RPMI7951 (cell line): ENCODE results near the gene DPT. TPM values are rescaled to one million over a fixed set of nuclear protein-coding genes. Genes with fewer than 3 reads are reported as not detected.

Experiments used
- DNase-seq: peaks from one replicate; pipeline ENCODE4 v3.0.0-alpha.2; 2012; ENCODE audit warnings: low read depth
- total RNA-seq: library from RNA; depleted of rRNA; stranded (reverse); fragments of >200 nt; shearing (Covaris generic); gene quantifications from 2 replicates; pipeline ENCODE4 v1.2.3, GENCODE V29; 2014

The DPT gene
- total RNA-seq, 1 experiment from 2014 or later = 71.3 TPM

DNA sequence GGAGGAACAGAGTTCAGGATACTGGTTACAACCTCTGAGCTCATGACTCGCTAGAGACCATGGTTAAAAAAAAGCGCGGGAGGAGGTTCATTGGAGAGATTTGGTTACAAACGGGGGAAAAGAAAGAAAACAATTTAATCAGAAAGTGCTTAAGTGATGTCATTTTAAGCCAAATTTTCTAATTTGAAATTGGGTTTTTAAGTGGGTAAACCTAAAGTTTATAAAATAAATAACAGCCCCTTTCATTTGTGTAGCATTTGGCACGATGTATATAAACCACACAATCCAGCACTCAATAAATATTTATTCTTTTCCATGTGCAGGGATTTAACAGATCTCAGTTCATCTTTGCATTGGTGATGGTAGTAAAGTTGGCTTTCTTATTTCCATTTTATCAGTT is 7.0 kb upstream of the DPT start:
- DNase-seq = no peak

DNA sequence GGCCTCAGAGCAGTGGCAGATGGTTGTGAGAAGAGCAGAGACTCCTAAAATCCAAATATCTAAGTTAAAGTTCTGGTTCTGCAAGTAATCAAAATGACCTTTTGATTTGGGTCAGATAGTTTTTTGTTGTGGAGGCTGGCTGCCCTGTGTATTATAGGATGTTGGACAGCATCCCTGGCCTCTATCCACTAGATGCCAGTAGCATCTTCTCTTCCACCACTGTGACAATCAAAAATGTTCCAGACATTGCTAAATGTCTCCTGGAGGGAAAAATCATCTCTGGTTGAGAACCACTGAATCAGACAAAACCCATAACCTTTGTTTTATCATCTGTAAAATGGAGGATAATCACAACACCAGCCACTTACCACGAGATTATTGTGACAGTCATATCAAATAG is 5.9 kb upstream of the DPT start:
- no peak for DNase-seq

DNA sequence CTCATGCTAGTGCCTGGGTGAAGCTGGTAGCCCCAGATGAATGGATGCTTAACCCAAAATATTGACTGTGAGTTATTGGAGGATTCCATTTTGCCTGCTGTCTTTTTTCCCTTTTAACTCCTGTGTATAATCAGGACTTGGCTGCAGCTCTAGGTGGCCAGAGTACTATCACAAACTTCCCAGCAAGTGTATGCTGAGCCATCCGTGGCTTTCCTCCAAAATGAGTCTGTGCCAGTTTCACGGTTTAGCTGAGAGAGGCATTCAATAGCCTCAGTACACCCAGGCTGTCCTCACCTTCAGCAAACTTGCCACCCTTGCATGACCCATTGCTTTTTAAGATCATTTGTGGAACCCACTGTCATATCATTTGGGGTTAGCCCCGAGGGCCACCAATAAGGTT is 5.3 kb upstream of the DPT start:
- peak; percentile 35 for DNase-seq

DNA sequence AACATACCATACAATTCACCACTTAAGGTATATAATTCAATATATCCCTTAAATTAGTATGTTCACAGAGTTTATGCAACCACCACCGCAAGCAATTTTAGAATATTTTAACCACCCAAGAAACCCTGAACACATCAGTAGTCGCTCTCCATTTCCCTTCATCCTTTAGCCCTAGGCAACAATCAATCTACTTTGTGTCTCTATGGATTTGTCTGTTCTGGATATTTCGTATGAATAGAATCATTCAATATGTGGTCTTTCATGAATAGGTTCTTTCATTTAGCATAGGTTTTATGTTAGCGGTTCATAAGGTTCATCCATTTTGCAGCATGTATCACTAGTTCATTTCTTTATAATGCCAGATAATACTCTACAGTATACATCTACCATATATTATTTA is 4.2 kb upstream of the DPT start:
- no peak for DNase-seq

GRCh38 chr1:168732736-168733135 is 3.7 kb upstream of the DPT start:
- DNase-seq = no peak

DNA sequence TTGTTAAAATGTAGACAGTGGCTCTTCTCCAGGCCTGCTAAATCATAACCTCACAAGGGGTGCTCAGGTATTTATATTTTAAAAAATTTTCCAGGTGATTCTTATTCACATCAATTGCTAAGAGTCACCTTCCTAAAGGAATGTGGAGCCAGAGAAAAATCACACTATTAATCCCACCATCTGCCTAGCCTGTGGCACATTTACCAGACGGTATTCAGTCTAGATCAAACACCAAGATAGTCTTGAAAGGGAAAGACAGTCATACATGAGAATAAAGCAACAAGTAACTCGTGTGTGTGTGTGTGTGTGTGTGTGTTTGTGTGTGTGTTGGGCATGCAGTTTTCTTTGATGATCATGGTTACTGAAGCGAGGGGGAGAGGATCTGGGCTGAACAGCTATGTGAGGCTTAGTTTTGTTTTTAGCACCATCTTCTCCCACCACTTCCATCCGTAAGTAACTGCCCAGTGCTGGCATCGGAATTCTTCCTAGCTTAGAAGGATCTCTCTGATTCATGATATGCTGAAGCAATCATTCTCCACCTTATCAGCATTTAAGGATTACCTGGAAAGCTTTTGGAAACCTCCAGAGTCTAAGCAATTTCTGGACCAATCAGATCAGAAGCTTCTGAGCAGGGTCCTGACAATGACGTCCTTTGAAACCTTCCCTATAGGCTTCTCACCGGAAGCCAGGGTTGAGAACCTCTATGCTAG is 2.4 kb upstream of the DPT start:
- no peak for DNase-seq

DNA sequence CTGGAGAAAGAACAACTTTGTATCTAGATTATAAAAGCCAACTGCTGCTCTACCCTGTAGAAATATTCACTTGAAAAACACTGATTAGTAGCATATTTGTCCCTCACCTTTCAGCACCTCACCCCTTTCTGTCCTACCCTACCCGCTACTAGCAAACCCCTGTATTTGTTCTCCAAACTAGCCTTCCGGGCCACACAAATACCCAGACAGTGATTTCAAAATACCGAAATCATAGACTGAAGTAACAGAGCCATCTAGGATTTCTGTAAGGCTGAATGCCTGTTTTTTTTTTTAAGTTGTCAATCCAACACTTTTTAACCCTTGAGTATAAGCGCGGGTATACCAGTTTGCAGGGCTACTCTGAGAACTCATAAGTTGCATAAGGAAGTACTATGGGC is 398 bp upstream of the DPT start:
- DNase-seq = no peak

GRCh38 chr1:168726719-168727118 is 2.3 kb downstream of the DPT start:
- DNase-seq = no peak

DNA sequence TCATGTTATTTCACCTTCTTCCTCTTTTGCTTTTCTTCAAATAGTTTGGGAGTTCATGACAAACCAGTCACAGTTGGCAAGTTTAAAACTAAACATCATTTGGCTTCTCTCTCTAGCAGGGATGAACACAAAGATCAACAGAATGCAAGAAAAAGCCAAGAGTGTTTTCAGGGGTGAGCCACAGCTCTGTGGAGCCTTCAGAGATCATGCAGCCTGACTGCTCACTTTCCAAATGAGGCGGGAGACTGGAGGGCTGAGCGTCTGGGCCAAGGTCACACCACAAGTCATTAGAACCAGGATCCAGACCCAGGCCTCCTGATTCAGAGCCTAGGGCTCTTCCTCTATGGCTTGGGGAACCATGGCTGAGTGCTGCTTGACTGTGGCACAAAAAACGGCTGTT is 2.7 kb downstream of the DPT start:
- peak; percentile 45 for DNase-seq

- no peak for DNase-seq
These were observed 3.2 kb downstream of the DPT start for GRCh38 chr1:168725831-168726230.

DNA sequence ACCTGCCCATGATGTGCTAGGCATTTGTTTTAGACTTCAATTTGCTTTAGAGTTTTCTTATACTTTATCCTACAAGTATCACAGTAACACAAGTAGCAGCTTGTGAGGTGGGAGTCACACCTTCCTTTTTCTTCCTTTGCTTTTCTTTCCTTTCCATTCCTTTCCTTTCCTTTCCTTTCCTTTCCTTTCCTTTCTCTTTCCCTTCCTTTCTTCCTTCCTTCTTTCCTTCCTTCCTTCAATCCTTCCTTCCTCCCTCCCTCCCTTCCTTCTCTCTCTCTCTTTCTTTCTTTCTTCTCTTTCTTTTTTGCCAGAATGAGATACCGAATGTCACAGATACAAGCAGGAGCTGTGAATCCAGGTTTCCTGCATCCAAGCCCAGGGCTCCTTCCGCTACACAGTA is 3.9 kb downstream of the DPT start:
- DNase-seq = no peak

DNA sequence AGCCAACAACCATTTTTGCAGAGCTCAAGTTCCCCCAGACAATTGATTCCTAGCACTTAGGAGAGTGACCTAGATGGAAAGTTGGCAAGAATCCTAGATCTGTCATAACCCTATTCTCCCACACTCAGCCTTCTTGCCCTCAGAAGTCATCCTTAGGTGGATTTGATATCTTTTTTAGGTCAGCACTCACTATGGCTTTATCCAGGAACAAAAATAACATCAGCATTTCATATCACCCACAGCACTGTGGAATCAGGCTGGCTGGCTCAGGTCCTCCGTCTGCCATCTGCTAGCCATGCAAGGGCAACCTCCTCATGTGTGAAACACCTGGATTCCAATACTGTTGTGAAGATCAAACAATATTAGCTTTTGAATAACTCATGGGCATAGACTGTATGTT is 6.0 kb downstream of the DPT start:
- DNase-seq = no peak

DNA sequence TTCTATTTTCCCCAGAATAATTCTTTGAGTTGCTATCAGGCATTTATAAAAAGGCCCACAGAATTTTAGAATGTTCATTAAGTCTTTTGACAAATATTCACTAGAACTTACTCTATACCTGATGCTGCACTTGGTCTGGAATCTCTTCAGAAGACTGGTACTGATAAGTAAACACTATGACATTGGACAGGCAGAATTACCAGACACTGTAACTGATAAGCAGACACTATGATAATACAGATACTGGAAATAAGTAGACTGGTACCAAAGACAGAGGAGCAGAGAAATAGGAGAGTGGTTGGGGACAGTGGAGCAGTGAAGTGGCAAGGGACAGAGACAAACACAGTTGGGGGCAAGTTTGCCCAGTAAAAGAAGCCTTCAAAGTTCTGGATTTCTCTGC is 8.2 kb downstream of the DPT start:
- DNase-seq = no peak

- DNase-seq = peak; percentile 91
These were observed 9.5 kb downstream of the DPT start for GRCh38 chr1:168719306-168720111.

- peak; percentile 65 for DNase-seq
These were observed 10.8 kb downstream of the DPT start for GRCh38 chr1:168717906-168718891.

DNA sequence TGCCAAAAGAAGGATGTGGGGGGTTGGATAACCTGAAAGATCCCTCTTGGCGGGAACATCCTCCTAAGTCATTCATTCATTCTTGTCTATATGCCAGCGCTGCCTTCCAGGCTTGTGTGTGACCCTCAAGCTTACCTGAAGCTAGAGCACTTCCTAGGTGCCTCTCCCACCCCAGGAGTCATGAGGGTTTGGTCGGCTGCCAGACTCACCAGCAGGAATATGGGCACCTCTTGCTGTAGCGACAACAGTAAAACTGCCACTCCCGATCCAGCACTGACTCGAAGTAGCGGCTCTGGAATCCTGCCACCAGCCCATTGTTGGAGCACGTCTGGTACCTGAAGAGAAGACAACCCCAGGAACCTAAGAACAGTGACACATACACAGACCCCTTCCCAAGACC is 15.0 kb downstream of the DPT start:
- no peak for DNase-seq

DNA sequence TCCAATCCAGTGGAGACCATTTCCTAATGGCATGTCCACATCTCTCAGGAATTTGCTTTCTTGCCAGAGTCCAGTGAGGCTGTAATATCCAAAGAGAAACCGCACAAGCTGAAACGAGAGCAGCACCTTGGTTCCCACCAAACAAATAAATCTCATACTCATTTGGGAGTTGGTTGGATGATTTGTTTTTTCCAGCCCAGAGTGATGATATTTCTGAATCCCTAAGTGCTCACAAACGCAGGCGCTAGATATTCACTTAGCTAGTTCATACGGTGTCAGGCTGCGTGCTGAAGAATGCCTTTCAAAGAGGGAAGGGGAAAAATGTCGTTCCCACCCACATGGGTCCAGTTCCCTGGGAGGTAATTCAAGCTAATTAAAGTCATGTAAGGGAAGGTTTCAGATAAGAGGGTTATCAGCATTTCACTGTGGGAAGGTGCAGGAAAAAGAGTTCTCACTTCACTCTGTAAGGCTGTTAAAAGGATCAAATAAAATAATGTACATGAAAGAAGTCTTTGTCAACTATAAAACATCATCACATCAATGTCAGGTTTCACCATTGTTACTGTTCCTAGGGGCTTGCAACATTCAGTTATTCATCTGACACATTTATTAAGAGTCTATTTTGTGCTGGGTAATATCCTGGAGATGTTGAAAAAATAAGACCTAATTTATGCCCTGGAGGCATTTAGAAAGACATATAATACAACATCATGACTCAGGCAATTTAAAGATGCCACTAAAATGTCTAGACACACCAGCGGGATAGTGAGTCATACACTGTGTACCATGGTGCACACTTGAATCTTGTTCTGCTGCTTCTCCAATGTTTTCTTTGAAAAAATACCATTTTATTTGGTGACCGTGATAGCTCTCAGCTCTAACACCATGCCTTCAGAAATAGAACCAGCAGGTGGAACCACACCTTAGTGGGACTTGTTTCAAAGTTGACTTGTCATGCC is 19.3 kb downstream of the DPT start:
- peak; percentile 96 for DNase-seq

DNA sequence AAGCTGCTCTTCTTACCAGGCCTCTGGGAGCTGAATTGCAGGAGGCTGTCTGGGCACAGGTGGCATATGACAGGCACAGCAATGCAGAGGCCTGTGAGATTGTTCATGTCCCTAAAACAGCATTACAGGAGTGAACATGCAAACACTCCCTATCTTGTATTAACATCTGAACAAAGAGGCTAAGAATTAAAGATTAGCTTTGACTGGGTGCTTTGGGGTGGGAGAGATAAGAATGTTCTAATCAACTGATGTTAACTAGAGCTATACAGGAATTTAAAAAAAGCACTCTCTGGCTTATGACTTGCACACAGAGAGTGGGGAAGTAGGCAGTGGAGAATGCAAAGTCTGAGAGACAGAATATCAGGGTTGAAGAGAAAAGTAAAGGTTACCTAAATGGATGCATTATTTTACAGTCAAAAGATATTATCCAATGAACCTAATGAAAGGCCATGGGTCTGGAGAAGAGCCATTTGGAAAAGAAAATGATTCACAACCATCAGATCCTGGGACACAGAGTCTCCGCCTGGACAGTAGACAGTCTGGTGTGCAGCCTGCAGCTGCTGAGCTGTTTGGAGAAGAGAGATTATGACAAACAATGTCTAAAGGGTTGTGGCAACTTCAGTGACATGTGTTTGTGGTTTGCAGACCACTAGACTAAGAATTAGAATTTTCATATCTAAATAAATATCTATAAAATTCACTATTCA is 20.2 kb downstream of the DPT start:
- DNase-seq = no peak

DNA sequence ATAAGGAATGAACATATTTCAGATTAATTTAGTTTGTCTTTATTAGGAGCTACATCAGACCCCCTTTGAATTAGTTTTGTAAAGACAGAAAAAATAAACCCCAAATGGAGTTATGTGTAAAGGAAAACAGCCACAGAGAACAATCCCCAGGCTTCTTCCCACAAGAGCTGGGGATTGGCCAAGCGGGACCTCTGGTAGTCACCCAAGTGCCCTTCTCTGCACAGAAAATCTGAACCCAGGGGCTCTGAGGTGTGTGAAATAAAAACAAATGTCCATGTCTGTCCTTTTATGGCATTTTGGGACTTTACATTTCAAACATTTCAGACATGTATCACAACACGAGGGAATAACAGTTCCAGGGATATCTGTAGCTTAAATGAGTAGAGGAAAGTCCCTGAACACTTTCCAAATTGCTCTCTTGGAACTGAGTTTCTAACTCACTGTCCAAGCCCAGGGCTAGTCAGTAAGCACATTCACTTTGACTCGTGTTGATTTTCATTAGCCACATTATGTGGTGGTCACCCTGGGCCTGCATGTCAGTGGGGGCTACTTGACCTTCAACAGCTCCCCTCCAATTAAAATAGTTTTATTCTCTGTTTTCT is 22.5 kb downstream of the DPT start:
- no peak for DNase-seq
